A549 (cell line): ENCODE measurements around the gene PDGFRA.

Source experiments
- CEBPB ChIP-seq, 2 experiments: fragments of >200 bp in 1 of 2; sonication (Bioruptor Twin) in 1 of 2; formaldehyde crosslinking in 1 of 2; IDR thresholded peaks; 2 replicates each; pipeline ENCODE4 v1.6.1; 2012 to 2016
- CTCF ChIP-seq: fragments of >200 bp; sonication (Bioruptor Twin); formaldehyde crosslinking; IDR thresholded peaks from 3 replicates; pipeline ENCODE4 v1.5.1; 2016
- GATA3 ChIP-seq: IDR thresholded peaks from 2 replicates; pipeline ENCODE4 v1.6.1; 2012; ENCODE audit warnings: borderline replicate concordance
- JUN ChIP-seq, 2 experiments: fragments of >200 bp; sonication (Bioruptor Twin); formaldehyde crosslinking; IDR thresholded peaks; 2 replicates in 1 of 2; 3 replicates in 1 of 2; pipeline ENCODE4 v1.6.1; 2016 to 2017
- POLR2A ChIP-seq: IDR thresholded peaks from 2 replicates; pipeline ENCODE4 v1.6.1; 2012; ENCODE audit warnings: mild to moderate bottlenecking, low read length
- REST ChIP-seq: fragments of 200-600 bp; sonication (generic); IDR thresholded peaks from 2 replicates; pipeline ENCODE4 v1.6.1; 2016; ENCODE audit warnings: antibody characterized with exemption, mild to moderate bottlenecking, moderate library complexity

GRCh38 chr4:54317690-54318089 is 88.6 kb downstream of the PDGFRA start:
- TF ChIP-seq CTCF: no peak
- no peak for TF ChIP-seq GATA3
- no peak for TF ChIP-seq CEBPB (IDR thresholded peaks at IDR 0.05)
- no peak for TF ChIP-seq POLR2A
- TF ChIP-seq JUN (IDR thresholded peaks at IDR 0.05): no peak
- no peak for TF ChIP-seq REST
